ENCODE data around the gene MBTPS1. TPM values are rescaled to one million over a fixed set of nuclear protein-coding genes. Genes with fewer than 3 reads are reported as not detected.

The MBTPS1 gene
- total and polyA plus RNA-seq, 2 donors (not counting 1 experiment from before 2014, with no cell fraction given), result 80.3 to 109 TPM

GRCh38 chr16:84109598-84110335 lies 7.0 kb downstream of the MBTPS1 start:
- Histone ChIP-seq H3K4me1 (ENCODE audit: control insufficient read depth, extremely low read depth, insufficient read depth, low read length) (no peaks in the 10 kb centered on the region), H4K20me1 (ENCODE audit: control insufficient read depth, extremely low read depth, insufficient read depth, low read length) (no peaks in the 10 kb centered on the region), H3K4me3 (replicated peaks in 1 of 4; ENCODE audit: control extremely low read depth in 1 of 4, insufficient read depth in 1 of 4, low read depth in 3 of 4, low read length in 4 of 4) (no peak overlapping the region), H3K27me3 (ENCODE audit: control insufficient read depth, insufficient read depth, low read length) (no peaks in the 10 kb centered on the region), H2AFZ (ENCODE audit: low read length) (no peak overlapping the region), H3K79me2 (ENCODE audit: control insufficient read depth, insufficient read depth, low read length) (peaks cover 48% of the 10 kb centered on the region), H3K36me3 (ENCODE audit: control insufficient read depth, insufficient read depth, low read length) (peaks cover 2% of the 10 kb centered on the region), H3K27ac (ENCODE audit: insufficient read depth, low read length) (no peak overlapping the region), H3K9me3 (ENCODE audit: control insufficient read depth, insufficient read depth, low read depth, low read length) (no peaks in the 10 kb centered on the region), H3K4me2 (ENCODE audit: extremely low read depth, insufficient read depth, low read length) (no peak overlapping the region), H3K9ac (ENCODE audit: insufficient read depth, low read length) (no peak overlapping the region)
- peak in 1 of 2 donors; percentile 54 for DNase-seq (ENCODE audit: low read depth in 2 of 2)
- no peak for TF ChIP-seq CTCF (conservative IDR thresholded peaks at IDR 0.05 in 1 of 2, IDR thresholded peaks at IDR 0.05 in 1 of 2; ENCODE audit: low read depth in 1 of 2, low read length in 2 of 2)
- TF ChIP-seq EZH2 (IDR thresholded peaks at IDR 0.05; ENCODE audit: low read length, missing control alignments), result no peak

GRCh38 chr16:84107921-84108320 lies 8.8 kb downstream of the MBTPS1 start:
- Histone ChIP-seq H3K9me3 (ENCODE audit: control insufficient read depth, insufficient read depth, low read depth, low read length) (no peaks in the 10 kb centered on the region), H3K9ac (ENCODE audit: insufficient read depth, low read length) (no peak overlapping the region), H3K4me2 (ENCODE audit: extremely low read depth, insufficient read depth, low read length) (no peak overlapping the region), H3K4me3 (replicated peaks in 1 of 4; ENCODE audit: control extremely low read depth in 1 of 4, insufficient read depth in 1 of 4, low read depth in 3 of 4, low read length in 4 of 4) (no peak overlapping the region), H2AFZ (ENCODE audit: low read length) (no peak overlapping the region), H3K79me2 (ENCODE audit: control insufficient read depth, insufficient read depth, low read length) (peaks cover 34% of the 10 kb centered on the region), H3K4me1 (ENCODE audit: control insufficient read depth, extremely low read depth, insufficient read depth, low read length) (no peaks in the 10 kb centered on the region), H3K27me3 (ENCODE audit: control insufficient read depth, insufficient read depth, low read length) (no peaks in the 10 kb centered on the region), H3K27ac (ENCODE audit: insufficient read depth, low read length) (no peak overlapping the region), H4K20me1 (ENCODE audit: control insufficient read depth, extremely low read depth, insufficient read depth, low read length) (no peaks in the 10 kb centered on the region), H3K36me3 (ENCODE audit: control insufficient read depth, insufficient read depth, low read length) (peaks cover 2% of the 10 kb centered on the region)
- no peak for DNase-seq (ENCODE audit: low read depth in 2 of 2)
- TF ChIP-seq CTCF (conservative IDR thresholded peaks at IDR 0.05 in 1 of 2, IDR thresholded peaks at IDR 0.05 in 1 of 2; ENCODE audit: low read depth in 1 of 2, low read length in 2 of 2) (no peak), EZH2 (IDR thresholded peaks at IDR 0.05; ENCODE audit: low read length, missing control alignments) (no peak)

GRCh38 chr16:84105948-84106740 lies 10.6 kb downstream of the MBTPS1 start:
- no peak overlapping the region for H3K4me3 ChIP-seq (replicated peaks in 1 of 4; ENCODE audit: control extremely low read depth in 1 of 4, insufficient read depth in 1 of 4, low read depth in 3 of 4, low read length in 4 of 4)
- no peaks in the 10 kb centered on the region for H4K20me1 ChIP-seq (ENCODE audit: control insufficient read depth, extremely low read depth, insufficient read depth, low read length)
- no peaks in the 10 kb centered on the region for H3K27me3 ChIP-seq (ENCODE audit: control insufficient read depth, insufficient read depth, low read length)
- peaks cover 2% of the 10 kb centered on the region for H3K36me3 ChIP-seq (ENCODE audit: control insufficient read depth, insufficient read depth, low read length)
- peaks cover 28% of the 10 kb centered on the region for H3K79me2 ChIP-seq (ENCODE audit: control insufficient read depth, insufficient read depth, low read length)
- H3K9ac ChIP-seq (ENCODE audit: insufficient read depth, low read length), result no peak overlapping the region
- no peak for DNase-seq (ENCODE audit: low read depth in 2 of 2)
- TF ChIP-seq EZH2 (IDR thresholded peaks at IDR 0.05; ENCODE audit: low read length, missing control alignments) (no peak), CTCF (conservative IDR thresholded peaks at IDR 0.05 in 1 of 2, IDR thresholded peaks at IDR 0.05 in 1 of 2; ENCODE audit: low read depth in 1 of 2, low read length in 2 of 2) (no peak)
- H2AFZ ChIP-seq (ENCODE audit: low read length), result no peak overlapping the region
- H3K9me3 ChIP-seq (ENCODE audit: control insufficient read depth, insufficient read depth, low read depth, low read length), result no peaks in the 10 kb centered on the region
- H3K27ac ChIP-seq (ENCODE audit: insufficient read depth, low read length), result no peak overlapping the region
- H3K4me2 ChIP-seq (ENCODE audit: extremely low read depth, insufficient read depth, low read length), result no peak overlapping the region
- H3K4me1 ChIP-seq (ENCODE audit: control insufficient read depth, extremely low read depth, insufficient read depth, low read length), result no peaks in the 10 kb centered on the region

Data from fibroblast of lung (primary cell).